AG09319 (cell line): ENCODE data around the gene GFY.
A peak's percentile ranks its signal among the peaks of the same experiment; 100 is the strongest.

Experiments used
- DNase-seq: peaks from one replicate; pipeline ENCODE4 v3.0.0-alpha.2; 2010; ENCODE audit warnings: low read depth; ENCODE audit errors: extremely low read depth
- CTCF ChIP-seq: IDR thresholded peaks from 2 replicates; pipeline ENCODE4 v1.5.1; 2011; ENCODE audit warnings: low read depth, mild to moderate bottlenecking, inconsistent platforms, low read length, moderate library complexity

GFY gene

GRCh38 chr19:49390131-49390928, 34.9 kb upstream of the GFY start:
- no peak for TF ChIP-seq CTCF
- no peak for DNase-seq

- DNase-seq: no peak
- TF ChIP-seq CTCF: no peak
These were observed 34.2 kb upstream of the GFY start for GRCh38 chr19:49390929-49391359.

- DNase-seq: peak; percentile 37
- peak; percentile 82 for TF ChIP-seq CTCF
These were observed 33.4 kb upstream of the GFY start for GRCh38 chr19:49391581-49392399.

GRCh38 chr19:49393881-49394280, 31.3 kb upstream of the GFY start:
- TF ChIP-seq CTCF: no peak
- DNase-seq: no peak

GRCh38 chr19:49395581-49396407, 29.4 kb upstream of the GFY start:
- no peak for TF ChIP-seq CTCF
- DNase-seq: no peak

- TF ChIP-seq CTCF: no peak
- DNase-seq: no peak
These were observed 28.3 kb upstream of the GFY start for GRCh38 chr19:49396738-49397505.
